Daoy (cell line): ENCODE results near the gene DTX2. TPM values are rescaled to one million over a fixed set of nuclear protein-coding genes. Genes with fewer than 3 reads are reported as not detected.
"Not testable (repeated sequence)": the region's sequence is repeated elsewhere in the genome, so short reads cannot be mapped to it uniquely, and the experiment has no call there.

Experiments used
- DNase-seq: peaks from one replicate; pipeline ENCODE4 v3.0.0-alpha.2; 2015; ENCODE audit warnings: low read depth
- total RNA-seq: library from RNA; depleted of rRNA; stranded (reverse); fragments of >200 nt; shearing (Covaris generic); gene quantifications from 2 replicates; pipeline ENCODE4 v1.2.3, GENCODE V29; 2014

DTX2 gene
- total RNA-seq, 1 experiment from 2014 or later, result 15.1 TPM

GRCh38 chr7:76487969-76488368 lies 26.5 kb downstream of the DTX2 start:
- DNase-seq, result not testable (repeated sequence)

DNA sequence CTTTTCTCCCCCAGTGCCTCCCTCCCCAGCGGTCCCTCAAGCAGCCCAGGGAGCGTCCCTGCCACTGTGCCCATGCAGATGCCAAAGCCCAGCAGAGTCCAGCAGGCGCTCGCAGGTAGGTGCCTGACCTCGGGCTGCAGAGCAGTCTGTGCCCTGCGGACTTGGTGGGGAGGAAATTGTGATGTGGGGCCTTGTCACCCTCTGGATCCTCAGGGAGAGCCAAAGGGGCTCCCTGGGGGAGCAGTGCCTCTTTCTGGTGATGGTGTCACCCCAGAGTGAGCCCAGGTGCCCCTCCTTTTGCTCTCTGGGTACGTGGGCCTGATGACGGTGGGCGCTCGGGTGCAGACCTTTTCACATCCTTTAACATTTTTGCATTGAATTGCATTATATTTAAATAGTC lies 30.6 kb downstream of the DTX2 start:
- DNase-seq, result not testable (repeated sequence)

- DNase-seq, result not testable (repeated sequence)
These were observed 34.2 kb downstream of the DTX2 start for GRCh38 chr7:76495717-76496116.

DNA sequence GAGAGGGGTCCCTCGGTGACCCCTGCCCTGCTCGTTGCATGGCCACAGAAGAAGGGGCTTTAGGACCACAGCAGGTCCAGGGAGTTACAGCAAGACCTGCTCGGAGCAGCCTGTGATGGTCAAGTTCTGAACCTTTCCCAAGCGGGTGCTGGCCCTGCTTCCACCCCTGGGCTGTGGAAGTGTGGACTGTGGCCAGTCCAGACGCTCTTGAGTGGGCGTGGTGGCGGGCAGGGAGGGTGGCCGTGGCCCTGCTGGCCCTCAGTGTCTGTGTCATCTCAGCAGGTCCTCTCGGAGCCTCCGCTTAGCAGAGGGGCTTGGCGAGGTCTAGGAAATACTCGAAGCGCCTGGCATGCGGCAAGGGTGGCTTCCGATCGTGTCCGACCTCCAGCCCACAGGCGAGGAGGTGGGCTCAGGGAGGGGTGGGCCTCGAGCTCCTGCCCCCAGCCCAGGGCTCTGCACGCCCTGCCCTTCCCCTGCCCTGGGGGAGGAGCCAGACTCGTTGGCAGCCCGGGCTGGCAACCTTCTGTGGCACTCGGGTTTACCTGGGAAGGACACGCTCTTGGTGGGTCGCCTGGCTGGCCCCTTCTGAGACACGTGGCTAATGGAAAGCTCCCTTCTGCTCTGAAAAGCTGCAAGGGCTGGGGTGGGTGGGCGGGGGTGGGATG lies 36.5 kb downstream of the DTX2 start:
- DNase-seq, result not testable (repeated sequence)

DNA sequence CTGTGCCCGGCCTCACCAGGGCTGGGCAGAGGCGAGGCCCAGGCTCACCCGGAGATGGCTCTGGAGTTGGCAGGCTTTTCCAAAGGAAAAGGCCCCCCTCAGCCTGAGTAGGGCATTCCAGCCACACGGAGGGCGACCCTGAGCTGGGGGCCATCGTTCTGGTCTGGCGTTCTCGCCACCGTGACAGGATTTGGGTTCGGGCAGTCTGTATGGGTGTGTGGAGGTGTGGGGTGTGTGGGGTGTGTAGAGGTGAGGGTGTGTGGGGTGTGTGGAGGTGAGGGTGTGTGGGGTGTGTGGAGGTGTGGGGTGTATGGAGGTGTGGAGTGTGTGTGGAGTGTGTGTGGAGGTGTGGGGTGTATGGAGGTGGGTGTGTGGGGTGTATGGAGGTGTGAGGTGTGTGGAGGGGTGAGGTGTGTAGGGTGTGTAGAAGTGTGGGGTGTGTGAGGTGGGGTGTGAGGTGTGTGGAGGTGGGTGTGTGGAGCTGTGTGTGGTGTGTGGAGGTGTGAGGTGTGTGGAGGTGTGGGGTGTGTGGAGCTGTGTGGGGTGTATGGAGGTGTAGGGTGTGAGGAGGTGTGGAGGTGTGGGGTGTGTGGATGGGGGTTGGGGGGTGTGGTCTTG lies 37.2 kb downstream of the DTX2 start:
- DNase-seq, result not testable (repeated sequence)

DNA sequence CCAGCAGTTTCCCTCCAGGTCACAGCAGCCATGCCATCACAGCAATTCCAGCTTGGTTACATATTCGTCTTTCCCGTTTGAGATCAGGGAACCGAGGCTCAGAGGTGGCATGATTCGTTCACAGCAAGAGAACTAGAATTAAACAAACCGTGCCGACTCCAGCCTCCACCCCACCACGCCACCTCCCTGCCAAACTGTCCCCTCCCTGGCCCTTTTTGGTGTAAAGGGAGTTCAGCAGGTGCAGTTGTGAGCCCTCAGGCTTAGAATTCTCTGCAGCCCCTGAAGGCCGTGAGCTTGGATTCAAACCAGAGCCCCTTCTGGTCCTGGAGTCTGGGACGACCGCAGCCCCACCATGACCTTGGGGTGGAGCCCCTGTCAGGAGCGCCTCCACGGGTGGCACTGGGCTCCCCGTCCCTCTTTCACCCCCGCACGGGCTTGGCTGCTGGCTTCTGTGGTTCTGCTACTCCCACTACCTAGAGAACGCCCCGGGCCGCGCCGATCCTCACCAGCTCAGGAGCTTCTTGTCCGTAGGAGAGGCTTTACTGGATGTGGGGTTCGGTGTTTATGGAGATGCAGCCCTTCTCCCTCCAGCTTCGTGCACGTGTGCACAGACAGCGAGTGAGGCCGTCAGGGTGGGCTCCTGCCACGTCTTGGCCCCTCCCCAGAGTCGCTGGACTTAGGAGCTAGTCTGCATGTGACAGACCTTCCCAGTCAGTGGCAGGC lies 37.9 kb downstream of the DTX2 start:
- DNase-seq, result not testable (repeated sequence)

GRCh38 chr7:76499924-76500241 lies 38.4 kb downstream of the DTX2 start:
- DNase-seq, result not testable (repeated sequence)

- not testable (repeated sequence) for DNase-seq
These were observed 40.7 kb downstream of the DTX2 start for GRCh38 chr7:76502224-76502623.

GRCh38 chr7:76502836-76503235 lies 41.3 kb downstream of the DTX2 start:
- DNase-seq, result not testable (repeated sequence)

GRCh38 chr7:76503244-76503643 lies 41.7 kb downstream of the DTX2 start:
- DNase-seq, result not testable (repeated sequence)

- not testable (repeated sequence) for DNase-seq
These were observed 43.0 kb downstream of the DTX2 start for GRCh38 chr7:76504351-76505167.

GRCh38 chr7:76505168-76506080 lies 43.9 kb downstream of the DTX2 start:
- no peak for DNase-seq

DNA sequence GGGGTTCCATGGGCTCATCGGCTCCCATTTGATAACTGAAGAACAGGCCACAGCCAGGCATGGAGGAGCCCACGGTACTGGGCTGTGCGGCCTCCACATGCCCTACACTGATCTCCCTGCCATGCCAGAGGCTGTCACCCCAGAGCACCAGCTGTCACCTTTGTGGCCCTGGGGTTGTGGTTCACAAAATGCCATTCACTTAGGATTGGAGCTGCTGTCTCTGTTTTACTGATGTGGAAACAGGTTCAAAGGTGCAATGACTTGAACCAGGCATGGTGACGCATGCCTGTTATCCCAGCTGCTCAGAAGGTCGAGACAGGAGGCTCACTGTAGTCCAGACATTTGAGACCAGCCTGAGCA lies 44.6 kb downstream of the DTX2 start:
- DNase-seq, result no peak

GRCh38 chr7:76506643-76507042 lies 45.1 kb downstream of the DTX2 start:
- DNase-seq, result not testable (repeated sequence)

DNA sequence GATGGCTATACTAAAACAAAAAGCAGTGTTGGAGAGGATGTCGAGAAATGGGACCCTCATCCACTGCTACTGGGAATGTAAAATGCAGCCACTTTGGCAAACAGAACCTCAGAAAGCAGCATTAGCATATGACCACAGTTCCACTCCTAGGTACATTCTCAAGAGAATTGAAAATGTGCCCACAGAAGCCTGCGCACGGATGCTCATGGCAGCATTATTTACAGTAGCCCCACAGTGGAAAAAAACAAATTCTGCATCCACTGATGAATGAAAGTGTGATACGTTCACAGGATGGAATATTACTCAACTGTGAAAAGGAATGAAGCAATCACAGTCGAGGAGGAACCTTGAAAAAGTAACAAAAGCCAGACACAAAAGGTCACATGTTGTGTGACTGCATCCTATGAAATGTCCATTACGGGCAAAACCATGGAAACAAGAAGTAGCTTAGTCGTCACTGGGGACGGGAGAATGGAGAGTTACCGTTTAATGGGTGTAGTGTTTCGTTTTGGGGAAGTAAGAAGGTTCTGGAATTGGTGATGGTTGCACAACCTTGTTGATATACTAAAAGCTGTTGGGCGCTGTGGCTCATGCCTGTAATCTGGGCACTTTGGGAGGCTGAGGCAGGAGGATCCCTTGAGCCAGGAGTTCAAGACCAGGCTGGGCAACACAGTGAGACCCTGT lies 46.4 kb downstream of the DTX2 start:
- no peak for DNase-seq

DNA sequence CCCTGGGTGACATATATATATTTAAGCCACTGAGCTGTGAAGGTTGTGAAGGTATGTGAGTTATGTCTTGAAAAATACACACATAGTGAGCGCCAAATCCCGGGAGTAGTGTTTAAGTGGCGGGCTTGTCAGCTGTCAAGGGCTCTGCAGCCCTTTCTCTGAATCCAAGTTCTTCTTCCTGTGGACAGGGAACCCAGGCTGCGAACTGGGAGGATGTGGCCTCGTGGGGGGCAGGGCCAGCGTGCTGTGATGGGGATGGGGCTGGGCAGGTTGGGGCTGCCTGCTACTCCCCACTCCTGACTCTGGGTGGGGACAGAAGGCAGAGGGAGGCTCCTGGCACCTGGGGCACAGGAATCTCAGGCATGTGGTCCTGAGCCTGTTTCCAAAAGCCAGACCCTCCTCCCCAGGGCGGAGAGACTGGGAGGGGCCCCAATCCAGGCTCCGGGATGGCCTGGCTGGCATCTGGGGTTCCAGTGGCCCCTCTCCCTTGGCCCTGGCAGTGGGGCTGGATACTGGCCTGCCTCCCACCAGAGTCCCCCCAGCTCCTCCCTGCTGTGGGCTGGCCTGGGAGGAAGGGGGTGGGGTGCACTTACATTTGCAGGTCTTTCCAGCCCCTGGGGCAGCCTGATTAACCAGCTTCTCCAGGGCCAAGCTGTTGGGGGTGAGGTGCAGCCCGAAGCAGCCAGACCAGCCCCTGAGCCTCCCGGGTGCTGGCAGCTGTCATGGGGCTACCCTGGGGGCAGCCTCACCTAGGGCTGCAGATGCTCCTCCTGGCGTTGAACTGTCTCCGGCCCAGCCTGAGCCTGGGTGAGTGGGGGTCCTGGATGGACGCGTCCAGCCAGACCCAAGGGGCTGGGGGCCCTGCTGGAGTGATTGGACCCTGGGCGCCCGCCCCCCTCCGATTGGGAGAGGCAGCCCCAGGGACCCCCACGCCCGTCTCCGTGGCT lies 48.7 kb downstream of the DTX2 start, which contains the start of gene UPK3B:
Gene UPK3B (plus strand): TSS at position 622 of the 947 bp plus-strand sequence. CDS start 101 bp downstream, at position 723.
- DNase-seq, result no peak

- not testable (repeated sequence) for DNase-seq
These were observed 49.8 kb downstream of the DTX2 start for GRCh38 chr7:76511200-76511910.
